ENCODE data around the gene ASTL.
"Not testable (repeated sequence)": the region's sequence is repeated elsewhere in the genome, so short reads cannot be mapped to it uniquely, and the experiment has no call there.

Gene ASTL

GRCh38 chr2:96138179-96139145 is at the start of gene ASTL:
ASTL (minus strand) TSS chr2:96138502; CDS start chr2:96138436, 66 bp downstream.
- DNase-seq = peak; percentile 55

GRCh38 chr2:96186562-96186961 is 48.3 kb upstream of the ASTL start:
- no peak for DNase-seq

DNA sequence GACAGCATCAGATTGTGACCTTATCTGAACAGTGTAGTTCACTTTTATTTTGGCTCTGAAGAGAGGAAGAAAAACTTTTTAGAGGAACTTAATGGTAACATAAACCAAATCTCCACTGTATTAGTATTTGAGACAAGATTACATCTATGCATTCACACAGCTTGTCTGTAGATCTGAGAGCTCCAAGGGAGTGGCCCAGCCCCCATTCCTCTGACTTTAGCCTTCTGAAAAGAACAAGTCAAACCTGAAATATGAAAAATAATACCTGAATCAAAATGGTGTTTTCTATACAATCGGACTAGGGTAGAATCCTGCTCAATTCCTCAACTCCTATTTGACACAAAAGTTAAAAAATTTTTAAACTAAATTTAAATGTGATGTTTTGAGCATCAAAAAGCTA is 47.2 kb upstream of the ASTL start:
- DNase-seq = no peak

- no peak for DNase-seq
These were observed 46.7 kb upstream of the ASTL start for GRCh38 chr2:96184989-96185388.

DNA sequence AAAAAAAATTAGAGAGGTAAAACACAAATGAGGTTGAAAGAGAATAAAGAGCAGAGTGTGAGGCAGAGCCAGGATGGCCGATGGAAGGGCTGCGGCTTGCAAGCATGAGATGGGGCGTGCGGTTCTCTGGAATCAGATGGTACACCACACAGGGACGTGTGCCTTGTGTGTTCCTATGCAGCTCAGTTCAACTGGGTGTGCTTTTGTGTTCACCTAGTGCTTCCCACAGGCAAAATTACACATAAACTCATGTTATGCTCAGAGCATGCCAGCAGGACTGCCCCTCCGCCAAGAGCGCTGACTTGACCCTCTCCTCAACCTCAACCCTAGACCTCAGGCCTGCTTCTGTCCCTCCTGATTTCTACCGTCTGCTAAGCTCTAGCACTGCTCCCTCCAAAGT is 45.9 kb upstream of the ASTL start:
- no peak for DNase-seq

- no peak for DNase-seq
These were observed 43.2 kb upstream of the ASTL start for GRCh38 chr2:96181529-96181928.

GRCh38 chr2:96180521-96180920 is 42.2 kb upstream of the ASTL start:
- no peak for DNase-seq

- no peak for DNase-seq
These were observed 41.7 kb upstream of the ASTL start for GRCh38 chr2:96180002-96180401.

DNA sequence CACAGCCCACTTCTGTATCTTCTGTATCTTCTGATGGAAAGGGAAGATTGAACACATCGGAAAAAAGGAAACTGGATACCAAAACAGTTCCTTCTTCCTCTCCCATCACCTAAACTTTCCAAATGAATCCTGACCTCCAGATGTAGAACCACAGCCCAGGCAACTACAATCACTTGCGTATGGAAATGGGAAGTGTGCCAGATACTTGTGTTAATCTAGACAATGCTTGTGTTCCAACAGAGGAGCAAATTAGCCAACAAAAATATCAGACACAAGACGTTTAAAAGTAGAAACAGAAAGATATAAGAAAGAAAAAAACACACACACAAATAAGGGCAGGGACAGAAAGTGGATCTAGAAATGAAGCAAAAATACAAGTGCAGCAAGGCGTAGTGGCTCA is 38.4 kb upstream of the ASTL start:
- DNase-seq = no peak

DNA sequence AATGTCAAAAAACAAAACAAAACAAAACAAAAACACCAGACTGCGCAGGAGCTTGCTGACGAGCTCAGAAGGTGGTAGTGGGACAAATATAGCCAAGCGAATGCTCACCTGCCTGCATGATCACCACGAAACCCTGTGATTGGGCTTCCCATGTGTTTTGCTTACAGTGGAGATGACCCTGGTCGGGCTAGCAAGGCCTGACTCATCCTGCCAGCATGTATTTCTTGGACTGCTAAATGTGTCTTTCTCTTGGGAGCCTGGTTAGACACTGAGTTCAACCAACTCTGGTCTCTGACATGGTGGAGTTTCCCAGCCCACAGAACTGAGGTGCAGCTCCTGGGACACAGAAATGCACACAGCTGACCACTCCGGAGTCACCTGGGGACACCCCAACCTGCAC is 37.6 kb upstream of the ASTL start:
- no peak for DNase-seq

GRCh38 chr2:96174251-96175144 is 36.2 kb upstream of the ASTL start:
- DNase-seq = peak; percentile 85

DNA sequence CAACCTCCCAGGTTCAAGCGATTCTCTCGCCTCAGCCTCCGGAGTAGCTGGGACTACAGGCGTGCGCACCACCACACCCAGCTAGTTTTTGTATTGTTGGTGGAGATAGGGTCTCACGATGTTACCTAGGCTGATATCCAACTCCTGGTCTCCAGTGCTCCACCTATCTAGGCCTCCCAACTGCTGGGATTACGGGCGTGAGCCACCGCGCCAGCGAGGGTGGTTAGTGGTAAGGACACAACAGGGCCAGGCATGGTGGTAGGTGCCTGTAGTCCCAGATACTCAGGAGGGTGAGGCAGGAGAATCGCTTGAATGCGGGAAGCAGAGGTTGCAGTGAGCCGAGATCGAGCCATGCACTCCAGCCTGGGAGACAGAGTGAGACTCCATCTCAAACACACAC is 33.5 kb upstream of the ASTL start:
- DNase-seq = no peak

DNA sequence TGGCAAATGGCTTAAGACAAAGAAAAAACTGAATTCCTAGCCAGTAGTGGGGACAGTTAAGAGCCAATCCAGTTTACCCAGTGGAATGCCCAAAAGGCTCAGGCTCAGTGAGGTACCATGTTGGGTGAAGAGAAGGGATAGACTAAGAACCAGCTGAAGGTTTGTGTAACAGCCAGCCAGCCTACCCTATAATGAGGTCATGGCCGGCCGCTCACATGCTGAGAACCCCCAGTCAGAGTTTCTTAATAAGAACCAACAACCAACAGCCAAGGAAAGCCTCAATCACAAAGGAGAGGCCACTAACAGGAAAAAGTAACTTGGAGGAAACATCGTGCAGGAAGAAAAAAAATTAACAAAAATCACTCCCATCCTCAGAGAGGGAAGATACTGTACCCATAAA is 32.3 kb upstream of the ASTL start:
- no peak for DNase-seq

GRCh38 chr2:96169868-96170507 is 31.7 kb upstream of the ASTL start:
- DNase-seq = no peak

DNA sequence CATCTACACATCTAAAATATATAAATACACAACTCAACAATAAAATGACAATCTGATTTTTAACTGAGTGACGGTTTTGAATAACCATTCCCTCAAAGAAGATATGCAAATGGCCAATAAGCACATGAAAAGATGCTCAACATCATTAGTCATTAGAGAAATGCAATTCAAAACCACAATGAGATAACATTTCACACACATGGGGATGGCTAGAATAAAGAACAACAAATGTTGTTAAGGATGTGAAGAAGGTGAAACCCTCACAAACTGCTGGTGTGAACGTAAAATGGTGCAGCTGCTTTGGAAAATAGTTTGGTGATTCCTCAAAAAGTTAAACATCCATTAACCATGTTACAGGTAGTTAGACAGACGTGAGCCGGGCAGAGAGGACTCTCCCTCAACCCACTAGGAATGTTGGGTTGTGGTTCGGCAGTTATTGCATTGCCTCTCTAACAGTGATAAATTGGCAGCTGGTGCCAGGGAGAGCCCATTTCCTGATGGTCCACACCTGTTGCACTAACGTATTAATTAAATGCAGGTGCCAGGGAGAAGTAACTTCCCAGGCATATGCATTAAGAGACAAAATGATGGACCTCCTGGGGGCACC is 29.2 kb upstream of the ASTL start:
- no peak for DNase-seq

DNA sequence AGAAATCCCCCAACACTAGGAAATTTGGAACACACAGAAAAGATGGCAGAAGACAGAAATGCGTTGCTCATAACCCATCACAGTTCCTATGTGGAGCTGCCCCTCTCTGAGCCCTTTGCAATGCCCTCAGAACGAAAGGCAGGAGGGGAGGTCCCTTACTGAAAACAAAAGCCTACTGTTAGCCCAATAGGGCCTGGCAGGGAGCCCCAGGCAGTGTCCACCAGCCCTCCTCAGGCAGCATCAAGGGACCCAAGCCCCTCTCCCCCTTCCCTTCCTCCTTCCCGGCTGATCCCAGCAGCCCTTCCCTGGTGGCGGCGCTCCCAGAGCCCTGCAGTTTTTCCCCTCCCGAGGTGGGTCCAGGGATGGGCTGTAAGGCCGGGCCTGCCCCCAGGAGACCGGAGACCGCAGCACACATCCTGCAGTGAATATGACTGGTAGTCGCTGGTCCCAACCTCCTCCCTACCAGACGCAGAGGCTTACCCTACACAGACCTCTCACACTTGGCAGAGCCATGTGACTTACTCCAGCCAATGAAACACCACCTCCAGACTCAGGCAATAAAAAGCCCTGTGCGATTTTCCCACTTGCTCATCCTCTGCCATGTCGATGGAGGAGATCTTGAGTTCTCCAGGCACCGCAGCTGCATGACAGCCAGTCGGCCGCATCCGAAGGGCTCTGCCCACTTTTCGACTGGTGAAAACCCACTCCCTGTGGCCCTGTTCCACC is 26.3 kb upstream of the ASTL start:
- peak; percentile 83 for DNase-seq

DNA sequence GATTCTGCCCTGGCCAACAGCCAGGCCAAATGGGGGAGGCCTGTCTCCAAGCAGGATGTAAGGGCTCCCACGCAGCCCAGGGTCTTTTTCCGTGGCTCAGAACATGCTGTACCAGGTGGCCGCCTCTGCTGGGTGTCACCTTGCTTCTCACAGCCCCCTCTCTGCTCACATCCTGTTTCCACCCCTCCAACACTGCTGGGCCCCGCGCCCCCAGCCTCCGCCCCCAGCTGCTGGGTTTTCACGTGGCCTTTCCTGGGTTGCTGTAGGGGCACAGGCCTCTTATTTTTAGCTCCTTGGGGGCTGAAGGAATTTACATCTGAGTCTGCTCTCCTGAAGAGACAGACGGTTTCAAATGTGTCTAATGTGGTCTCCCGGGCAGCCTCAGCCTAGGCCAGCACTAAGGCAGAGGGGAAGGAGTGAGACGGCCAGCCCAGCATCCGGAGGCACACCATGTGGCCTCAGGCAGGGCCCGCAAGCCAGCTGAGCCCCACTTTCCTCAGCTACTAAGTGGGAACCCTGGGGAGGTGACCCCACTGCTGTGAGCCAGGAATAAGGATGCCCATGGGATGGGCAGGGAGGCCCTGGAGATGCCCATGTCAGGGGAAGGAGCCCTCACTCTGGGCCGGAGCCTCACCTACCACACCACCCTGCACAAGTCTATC is 25.6 kb upstream of the ASTL start:
- DNase-seq = peak; percentile 90

DNA sequence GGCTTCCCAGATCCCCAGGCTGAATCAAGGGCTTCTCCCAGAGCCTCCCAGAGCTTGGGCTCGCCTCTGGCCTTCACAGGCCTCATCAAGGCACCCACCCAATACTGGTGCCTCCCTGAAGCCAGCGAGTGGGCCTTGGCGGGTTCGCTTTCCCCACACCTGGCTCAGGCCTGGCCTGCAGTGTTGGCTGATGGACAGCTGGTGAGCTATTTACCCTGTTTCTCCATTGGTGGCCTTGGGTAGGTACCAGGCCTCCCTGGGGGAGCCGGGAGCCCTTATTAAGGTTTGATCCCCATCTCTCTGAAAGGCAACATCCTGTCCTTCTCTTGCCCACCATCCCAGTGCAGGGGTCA is 25.1 kb upstream of the ASTL start:
- DNase-seq = no peak

DNA sequence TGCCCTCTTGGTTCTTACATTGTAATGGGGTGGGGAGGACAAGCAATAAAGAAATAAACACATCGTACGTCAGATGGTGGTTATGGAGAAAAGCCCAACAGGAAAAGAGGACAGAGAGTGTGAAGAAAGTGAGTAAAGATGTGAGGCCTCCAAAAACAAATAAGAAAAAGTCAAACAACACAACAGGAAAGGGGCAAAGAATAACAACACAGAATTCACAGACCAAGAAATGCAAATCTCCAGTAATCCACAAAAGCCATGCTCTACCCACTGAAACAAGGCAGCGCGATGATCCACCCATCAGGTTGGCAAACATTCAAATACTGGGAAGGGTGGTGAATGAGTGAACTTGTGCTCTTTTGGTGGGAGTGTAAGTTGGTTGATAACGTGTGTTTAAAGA is 23.6 kb upstream of the ASTL start:
- no peak for DNase-seq

GRCh38 chr2:96160366-96160765 is 22.1 kb upstream of the ASTL start:
- DNase-seq = not testable (repeated sequence)

- DNase-seq = peak; percentile 73
These were observed 21.0 kb upstream of the ASTL start for GRCh38 chr2:96159084-96159830.

Measured in stimulated activated CD4-positive, alpha-beta T cell treated with anti-CD3 and anti-CD28 coated beads, Interleukin-1b, Interleukin-23, amount 100 ng/mL, for 48 hours (primary cell).